Lung (tissue), 12 donors: ENCODE results near the gene CAPZA2. TPM values are rescaled to one million over a fixed set of nuclear protein-coding genes. Genes with fewer than 3 reads are reported as not detected.

ENCODE experiments used
- ATAC-seq: fragments of 200-7000 bp; cut with Tn5 transposase; one replicate; pipeline ENCODE4 v1.9.1; 2020; ENCODE audit warnings: moderate number of reproducible peaks; ENCODE audit not compliant: insufficient read depth, low FRiP score
- DNase-seq, 3 donors: peaks; one replicate each; pipeline ENCODE4 v3.0.0-alpha.2; 2013 to 2017
- H3K27ac ChIP-seq, 2 donors: one replicate each; pipeline ENCODE4 v1.5.1; 2013; ENCODE audit warnings: mild to moderate bottlenecking in 2 of 2, moderate library complexity in 2 of 2, control low read depth in 1 of 2, inconsistent platforms in 1 of 2, low read depth in 1 of 2, low read length in 1 of 2
- H3K27me3 ChIP-seq, 3 donors: one replicate each; pipeline ENCODE4 v1.5.1; 2013; ENCODE audit warnings: low read length in 2 of 3; ENCODE audit not compliant: control insufficient read depth in 3 of 3, insufficient read depth in 3 of 3
- H3K36me3 ChIP-seq, 4 donors: one replicate each; pipeline ENCODE4 v1.5.1; 2013; ENCODE audit warnings: low read length in 4 of 4, mild to moderate bottlenecking in 1 of 4, moderate library complexity in 1 of 4; ENCODE audit not compliant: control insufficient read depth in 4 of 4, insufficient read depth in 4 of 4
- H3K4me1 ChIP-seq, 5 donors: one replicate each; pipeline ENCODE4 v1.5.1; 2013; ENCODE audit warnings: low read length in 5 of 5, mild to moderate bottlenecking in 2 of 5, moderate library complexity in 1 of 5; ENCODE audit not compliant: control insufficient read depth in 5 of 5, insufficient read depth in 5 of 5
- H3K4me3 ChIP-seq: one replicate; pipeline ENCODE4 v1.5.1; 2013; ENCODE audit warnings: mild to moderate bottlenecking, control low read depth, moderate library complexity
- H3K9ac ChIP-seq, 2 donors: one replicate each; pipeline ENCODE4 v1.5.1; 2013; ENCODE audit warnings: low read length in 2 of 2, control low read depth in 1 of 2; ENCODE audit not compliant: insufficient read depth in 1 of 2
- H3K9me3 ChIP-seq, 4 donors: one replicate each; pipeline ENCODE4 v1.5.1; 2013; ENCODE audit warnings: low read length in 3 of 4, mild to moderate bottlenecking in 1 of 4, moderate library complexity in 1 of 4; ENCODE audit not compliant: control insufficient read depth in 4 of 4, insufficient read depth in 3 of 4
- CTCF ChIP-seq: IDR thresholded peaks from 2 replicates; pipeline ENCODE4 v1.5.1; 2012; ENCODE audit warnings: mild to moderate bottlenecking; ENCODE audit errors: control extremely low read depth, extremely low read depth
- WGBS, 2 donors: extraction: QIAGEN DNeasy Blood & Tissue Kit; methylation state at CpG; one replicate each; pipeline ENCODE4 v1.1.7; 2013; 5-methylcytosine and 5-hydroxymethylcytosine counted together
- polyA plus RNA-seq, 2 donors: library from polyadenylated mRNA; stranded (reverse); fragments of 200-250 nt; gene quantifications; one replicate each; pipeline ENCODE4 v1.2.1, GENCODE V29; 2013
- total RNA-seq, 2 donors: library from RNA; depleted of rRNA in 1 of 2; stranded (reverse); fragments of >200 nt in 1 of 2; gene quantifications; one replicate each; pipeline ENCODE4 v1.2.1, GENCODE V29; 2014 to 2021
- donor health status: control.
- donor health status: control.
- donor health status: Bipolar disorder and iron deficiency.
- donor health status: healthy.
- donor health status: DM: yes; HTN: yes; CAD: no.

The CAPZA2 gene
- total and polyA plus RNA-seq, 4 donors: 38.4 to 201 (median 162) TPM

GRCh38 chr7:116885724-116886123, 23.3 kb downstream of the CAPZA2 start:
- 57 to 73% methylated on average over 2 of the region's 2 CpGs for WGBS, 2 donors

GRCh38 chr7:116886543-116887156, 24.3 kb downstream of the CAPZA2 start:
- TF ChIP-seq CTCF: no peak
- no peaks in the 10 kb centered on the region for H3K27me3 ChIP-seq
- no peak overlapping the region for H3K27ac ChIP-seq
- peaks cover 0 to 13% (median 3%) of the 10 kb centered on the region in 5 donors for H3K4me1 ChIP-seq
- no peak overlapping the region for H3K4me3 ChIP-seq
- no peak for ATAC-seq
- no peak for DNase-seq
- H3K9ac ChIP-seq: no peak overlapping the region
- H3K36me3 ChIP-seq: peaks cover 0 to 4% (median 2%) of the 10 kb centered on the region in 4 donors
- H3K9me3 ChIP-seq: no peaks in the 10 kb centered on the region

More at GRCh38 chr7:116885724-116886123, 23.3 kb downstream of the CAPZA2 start:
- no peak for TF ChIP-seq CTCF
- H3K36me3 ChIP-seq: peaks cover 0 to 4% (median 2%) of the 10 kb centered on the region in 4 donors
- H3K27me3 ChIP-seq: no peaks in the 10 kb centered on the region
- DNase-seq: no peak
- no peak overlapping the region for H3K27ac ChIP-seq
- no peak for ATAC-seq
- H3K4me3 ChIP-seq: no peak overlapping the region
- peaks cover 0 to 13% (median 4%) of the 10 kb centered on the region in 5 donors for H3K4me1 ChIP-seq
- no peaks in the 10 kb centered on the region for H3K9me3 ChIP-seq
- H3K9ac ChIP-seq: no peak overlapping the region

- Histone ChIP-seq H3K4me1 (peaks cover 0 to 9% (median 0%) of the 10 kb centered on the region in 5 donors), H3K36me3 (peaks cover 0 to 7% (median 2%) of the 10 kb centered on the region in 4 donors), H3K27ac (no peak overlapping the region), H3K4me3 (no peak overlapping the region), H3K9ac (no peak overlapping the region), H3K27me3 (no peaks in the 10 kb centered on the region), H3K9me3 (no peaks in the 10 kb centered on the region)
- WGBS, 2 donors: 76 to 85% methylated on average over 3 of the region's 3 CpGs
- TF ChIP-seq CTCF: no peak
- DNase-seq: no peak
- ATAC-seq: no peak
Measured at GRCh38 chr7:116888895-116889294, 26.5 kb downstream of the CAPZA2 start.

- TF ChIP-seq CTCF: no peak
- ATAC-seq (no peak), DNase-seq (no peak)
- no peaks in the 10 kb centered on the region for H3K9me3 ChIP-seq
- no peaks in the 10 kb centered on the region for H3K27me3 ChIP-seq
- H3K36me3 ChIP-seq: peaks cover 1 to 8% (median 6%) of the 10 kb centered on the region in 4 donors
- 46 to 97% methylated on average over 1 to 2 of the region's 2 CpGs for WGBS, 2 donors
- H3K9ac ChIP-seq: no peak overlapping the region
- no peak overlapping the region for H3K27ac ChIP-seq
- H3K4me1 ChIP-seq: peaks cover 0 to 7% (median 0%) of the 10 kb centered on the region in 5 donors
- H3K4me3 ChIP-seq: no peak overlapping the region
Measured at GRCh38 chr7:116895849-116896248, 33.5 kb downstream of the CAPZA2 start.
